Pancreas (tissue), 10 donors: Measurements from ENCODE around the gene DDAH1. TPM values are rescaled to one million over a fixed set of nuclear protein-coding genes. Genes with fewer than 3 reads are reported as not detected.

Source experiments
- ATAC-seq, 4 donors: fragments of 200-7000 bp; cut with Tn5 transposase; one replicate each; pipeline versions ENCODE4 v1.8.0 to v1.9.1; 2020; ENCODE audit warnings: mild to moderate bottlenecking in 4 of 4, moderate library complexity in 4 of 4
- DNase-seq, 6 donors: peaks; one replicate each; pipeline ENCODE4 v3.0.0-alpha.2; 2020
- FAIRE-seq: peaks from 2 replicates; lab custom pipeline; 2012; peaks lifted over from hg19 to GRCh38; lab: Jason Lieb, UNC
- H3K27ac ChIP-seq, 4 donors: fragments of 200-600 bp; sonication (generic); 1 replicate in 3 of 4; 2 replicates in 1 of 4; pipeline versions ENCODE4 v1.5.0 to v1.8.0; 2020
- H3K27me3 ChIP-seq, 4 donors: fragments of 200-600 bp; one replicate each; pipeline ENCODE4 v1.8.0; 2021
- H3K36me3 ChIP-seq, 3 donors: fragments of 200-600 bp; sonication (generic) in 1 of 3; one replicate each; pipeline versions ENCODE4 v1.5.0 to v1.8.0; 2020 to 2021
- H3K4me1 ChIP-seq, 3 donors: fragments of 200-600 bp; one replicate each; pipeline ENCODE4 v1.8.0; 2021
- H3K4me3 ChIP-seq, 4 donors: fragments of 200-600 bp; sonication (generic) in 2 of 4; one replicate each; pipeline versions ENCODE4 v1.5.0 to v1.8.0; 2020 to 2021
- H3K9me3 ChIP-seq, 4 donors: fragments of 200-600 bp; one replicate each; pipeline ENCODE4 v1.8.0; 2021
- WGBS, 2 donors: extraction: QIAGEN DNeasy Blood & Tissue Kit; methylation state at CpG; one replicate each; pipeline ENCODE4 v1.1.7; 2013; 5-methylcytosine and 5-hydroxymethylcytosine counted together
- intact Hi-C, 3 donors: fragments of 100-400 bp; cut with DNase I; formaldehyde crosslinking; loops; one replicate each; pipeline versions ENCODE4 v1.11.1 to v1.14.2; 2022
- polyA plus RNA-seq, 2 donors: library from polyadenylated mRNA; stranded (reverse); fragments of 200-250 nt; gene quantifications; one replicate each; pipeline ENCODE4 v1.2.3, GENCODE V29; 2013
- total RNA-seq, 6 donors: library from RNA; stranded (reverse); fragmentation: NEBNext Ultra II Directional in 4 of 6; extraction: Animal tissue kit (Norgen Biotek cat#: 25700) in 4 of 6; gene quantifications; one replicate each; pipeline versions ENCODE4 v1.2.1 to v1.2.4, GENCODE V29; 2021 to 2023
- TF ChIP-seq, protein P1 (sequence below), 4 donors: fragments of 200-600 bp; sonication (generic) in 3 of 4; IDR thresholded peaks; one replicate each; pipeline versions ENCODE4 v1.5.0 to v1.8.0; 2021; ENCODE audit warnings: antibody characterized with exemption in 4 of 4
- donor health status: healthy with polysubstance abuse.
- donor health status: DM: no; HTN: no; CAD: no; lungs with moderate emphysema.
- donor health status: DM: no; HTN: no; CAD: no.
- donor health status: control.
- donor health status: control.
- donor health status: Bipolar disorder and iron deficiency.
- donor health status: DM: yes; HTN: yes; CAD: no.
- donor health status: DM: no; HTN: no; CAD: no.
- donor health status: DM: no; HTN: no; CAD: no.
- donor health status: DM: yes; HTN: yes; CAD: no.

Gene DDAH1
- total and polyA plus RNA-seq, 8 donors: 8.1 to 34.2 (median 22.2) TPM

DNA sequence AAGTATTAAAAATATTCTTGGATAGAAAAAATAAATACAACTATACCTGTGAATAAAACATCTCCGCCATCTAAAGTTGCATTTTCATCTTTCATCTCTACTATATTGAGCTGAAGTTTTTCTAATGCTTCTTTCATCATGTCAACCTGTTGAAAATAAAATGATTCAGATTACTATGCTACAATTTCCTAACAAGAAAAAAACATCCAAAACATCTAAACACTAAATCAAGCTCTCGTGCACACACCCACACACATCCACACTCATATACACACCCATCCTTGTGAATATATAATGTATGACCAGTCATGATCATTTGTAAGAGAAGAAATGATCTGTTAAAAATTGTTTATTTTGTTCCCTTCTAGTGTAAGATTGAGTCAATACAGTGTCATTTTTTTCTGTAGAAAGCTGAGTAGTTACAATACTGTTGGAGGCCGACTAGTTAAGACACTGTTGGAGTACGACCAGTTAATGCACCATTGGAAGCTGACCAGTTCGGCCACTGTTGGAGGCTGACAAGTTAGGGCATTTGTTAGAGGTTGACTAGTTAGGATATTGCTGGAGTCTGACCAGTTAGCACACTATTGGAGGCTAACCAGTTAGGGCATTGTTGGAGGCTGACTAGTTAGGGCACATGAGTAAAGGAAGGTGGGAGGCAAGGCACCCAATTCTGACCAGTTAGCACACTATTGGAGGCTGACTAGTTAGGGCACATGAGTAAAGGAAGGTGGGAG is 106.1 kb downstream of the DDAH1 start:
- no peaks in the 10 kb centered on the region for H3K36me3 ChIP-seq
- FAIRE-seq: peak; percentile 51
- H3K4me3 ChIP-seq: no peak overlapping the region
- H3K4me1 ChIP-seq: peaks cover 0 to 38% (median 26%) of the 10 kb centered on the region in 3 donors
- TF ChIP-seq, protein P1, sequence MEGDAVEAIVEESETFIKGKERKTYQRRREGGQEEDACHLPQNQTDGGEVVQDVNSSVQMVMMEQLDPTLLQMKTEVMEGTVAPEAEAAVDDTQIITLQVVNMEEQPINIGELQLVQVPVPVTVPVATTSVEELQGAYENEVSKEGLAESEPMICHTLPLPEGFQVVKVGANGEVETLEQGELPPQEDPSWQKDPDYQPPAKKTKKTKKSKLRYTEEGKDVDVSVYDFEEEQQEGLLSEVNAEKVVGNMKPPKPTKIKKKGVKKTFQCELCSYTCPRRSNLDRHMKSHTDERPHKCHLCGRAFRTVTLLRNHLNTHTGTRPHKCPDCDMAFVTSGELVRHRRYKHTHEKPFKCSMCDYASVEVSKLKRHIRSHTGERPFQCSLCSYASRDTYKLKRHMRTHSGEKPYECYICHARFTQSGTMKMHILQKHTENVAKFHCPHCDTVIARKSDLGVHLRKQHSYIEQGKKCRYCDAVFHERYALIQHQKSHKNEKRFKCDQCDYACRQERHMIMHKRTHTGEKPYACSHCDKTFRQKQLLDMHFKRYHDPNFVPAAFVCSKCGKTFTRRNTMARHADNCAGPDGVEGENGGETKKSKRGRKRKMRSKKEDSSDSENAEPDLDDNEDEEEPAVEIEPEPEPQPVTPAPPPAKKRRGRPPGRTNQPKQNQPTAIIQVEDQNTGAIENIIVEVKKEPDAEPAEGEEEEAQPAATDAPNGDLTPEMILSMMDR (IDR thresholded peaks at IDR 0.05): no peak
- intact Hi-C loops: no loop called here
- 93 to 96% methylated on average over 5 of the region's 5 CpGs for WGBS, 2 donors
- no peak for ATAC-seq
- H3K9me3 ChIP-seq: no peaks in the 10 kb centered on the region
- no peaks in the 10 kb centered on the region for H3K27me3 ChIP-seq
- no peak for DNase-seq
- no peak overlapping the region for H3K27ac ChIP-seq

DNA sequence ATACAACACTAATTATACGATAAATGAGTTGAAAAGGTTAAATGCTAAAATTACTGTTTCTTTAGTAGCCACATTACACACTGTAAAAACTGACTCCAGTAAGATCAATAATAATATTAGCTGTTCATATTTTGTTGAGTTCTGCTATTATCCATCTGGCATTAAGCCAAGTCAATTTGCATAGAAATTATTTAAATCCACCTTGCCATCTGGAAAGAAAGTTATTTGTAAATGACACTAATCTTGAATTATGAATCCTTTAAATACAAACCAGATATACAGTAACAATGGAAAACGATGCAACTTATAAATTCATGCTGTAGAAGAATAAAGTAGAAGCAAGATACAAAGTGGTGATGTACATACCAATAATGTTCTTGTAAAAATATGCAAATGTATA is 107.1 kb downstream of the DDAH1 start:
- TF ChIP-seq, protein P1 (IDR thresholded peaks at IDR 0.05): no peak
- Histone ChIP-seq H3K36me3 (no peaks in the 10 kb centered on the region), H3K27me3 (no peaks in the 10 kb centered on the region), H3K4me1 (peaks cover 0 to 38% (median 26%) of the 10 kb centered on the region in 3 donors), H3K4me3 (no peak overlapping the region), H3K27ac (no peak overlapping the region), H3K9me3 (no peaks in the 10 kb centered on the region)
- intact Hi-C loops: no loop called here
- ATAC-seq: no peak
- no peak for DNase-seq
- WGBS, 2 donors: 84 to 97% methylated on average over 2 of the region's 2 CpGs
- FAIRE-seq: no peak

GRCh38 chr1:85356130-85356529 is 108.8 kb downstream of the DDAH1 start:
- intact Hi-C loops: no loop called here
- H3K9me3 ChIP-seq: no peaks in the 10 kb centered on the region
- H3K4me3 ChIP-seq: no peak overlapping the region
- no peak for DNase-seq
- peak in 3 of 4 donors; percentile 36 to 57 (median 57) for ATAC-seq
- TF ChIP-seq, protein P1 (IDR thresholded peaks at IDR 0.05): no peak
- H3K27ac ChIP-seq: peak overlapping the region in 2 of 4 donors; percentile 19 to 25
- H3K27me3 ChIP-seq: no peaks in the 10 kb centered on the region
- H3K4me1 ChIP-seq: peaks cover 0 to 28% (median 19%) of the 10 kb centered on the region in 3 donors
- no peaks in the 10 kb centered on the region for H3K36me3 ChIP-seq
- no peak for FAIRE-seq

DNA sequence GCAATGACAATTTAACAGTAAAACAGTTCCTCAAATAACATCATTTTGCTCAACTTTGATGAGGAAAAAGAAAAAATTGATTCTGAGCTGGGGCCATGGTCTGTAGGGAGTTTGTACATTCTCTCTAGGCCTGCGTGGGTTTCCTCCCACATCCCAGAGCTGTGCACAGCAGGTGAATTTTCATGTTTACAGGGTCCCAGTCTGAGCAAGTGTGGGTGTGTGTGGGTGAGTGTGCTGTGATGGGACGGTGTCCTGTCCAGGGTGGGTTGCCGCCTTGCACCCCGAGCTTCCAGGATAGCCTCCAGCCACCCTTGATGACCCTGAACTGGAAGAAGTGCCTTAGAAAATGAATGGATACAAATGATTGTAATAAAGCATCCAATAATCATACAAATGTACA is 112.9 kb downstream of the DDAH1 start:
- Histone ChIP-seq H3K27ac (no peak overlapping the region), H3K4me3 (no peak overlapping the region), H3K4me1 (peaks cover 0 to 20% (median 16%) of the 10 kb centered on the region in 3 donors), H3K9me3 (no peaks in the 10 kb centered on the region), H3K36me3 (peaks cover 0 to 11% (median 0%) of the 10 kb centered on the region in 3 donors), H3K27me3 (no peaks in the 10 kb centered on the region)
- no peak for ATAC-seq
- FAIRE-seq: no peak
- intact Hi-C loops: no loop called here
- TF ChIP-seq, protein P1 (IDR thresholded peaks at IDR 0.05): no peak
- no peak for DNase-seq
- 95 to 97% methylated on average over 4 of the region's 4 CpGs for WGBS, 2 donors

DNA sequence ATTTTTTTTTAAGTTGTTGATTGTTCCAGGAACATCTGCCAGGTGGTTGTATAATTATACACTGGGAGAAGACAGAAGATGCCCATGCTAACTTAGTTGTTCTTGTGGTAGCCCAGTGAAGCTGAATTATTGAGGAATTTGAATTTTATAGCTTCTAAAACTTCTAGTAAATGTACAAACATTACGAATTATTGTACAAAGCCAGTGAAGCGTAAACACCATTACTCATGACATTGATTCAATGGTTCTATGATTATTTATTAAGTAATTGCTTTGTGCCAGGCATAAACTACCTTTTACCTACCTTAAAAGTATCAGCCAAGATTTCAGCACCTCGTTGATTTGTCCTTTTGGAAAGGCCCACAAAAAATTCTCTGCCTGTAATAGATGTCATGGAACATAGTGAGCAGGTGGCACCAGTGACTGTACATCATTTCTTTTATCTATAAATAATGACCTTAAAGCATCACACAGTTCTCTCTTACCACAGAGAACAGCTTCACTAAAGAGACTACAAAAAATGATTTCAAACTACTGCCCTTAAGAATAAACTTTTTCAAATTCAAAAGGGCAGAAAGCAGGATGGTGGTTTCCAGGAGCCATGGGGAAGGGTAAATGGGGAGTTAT is 113.6 kb downstream of the DDAH1 start:
- TF ChIP-seq, protein P1 (IDR thresholded peaks at IDR 0.05): no peak
- Histone ChIP-seq H3K27ac (no peak overlapping the region), H3K4me1 (peaks cover 0 to 14% (median 14%) of the 10 kb centered on the region in 3 donors), H3K36me3 (peaks cover 0 to 11% (median 0%) of the 10 kb centered on the region in 3 donors), H3K9me3 (no peaks in the 10 kb centered on the region), H3K4me3 (no peak overlapping the region), H3K27me3 (no peaks in the 10 kb centered on the region)
- DNase-seq (no peak), FAIRE-seq (no peak), ATAC-seq (no peak)
- 68 to 75% methylated on average over 3 of the region's 3 CpGs for WGBS, 2 donors
- intact Hi-C loops: no loop called here
